OCI-LY1 (cell line): ENCODE measurements around the gene COA8.

Experiments
- H2AFZ ChIP-seq: fragments of 200-600 bp; sonication (generic), shearing (Covaris generic); 2 replicates; pipeline ENCODE4 v1.6.0; 2014; ENCODE audit warnings: antibody characterized with exemption, mild to moderate bottlenecking, low read length
- H3F3A ChIP-seq: fragments of 200-600 bp; sonication (generic), shearing (Covaris generic); 2 replicates; pipeline ENCODE4 v1.6.0; 2014; ENCODE audit warnings: mild to moderate bottlenecking, antibody characterized with exemption, low read length, moderate library complexity; ENCODE audit not compliant: insufficient read depth
- H3K27ac ChIP-seq: fragments of 200-600 bp; sonication (generic); 2 replicates; pipeline ENCODE4 v1.5.1; 2014; ENCODE audit warnings: low read length, mixed run types, mild to moderate bottlenecking, low read depth; ENCODE audit not compliant: poor library complexity, severe bottlenecking
- H3K27me3 ChIP-seq: fragments of 200-600 bp; sonication (generic); 2 replicates; pipeline ENCODE4 v1.6.0; 2014; ENCODE audit warnings: antibody characterized with exemption, mild to moderate bottlenecking, low read length, moderate library complexity; ENCODE audit not compliant: insufficient read depth
- H3K36me3 ChIP-seq: fragments of 200-600 bp; sonication (generic); 2 replicates; pipeline ENCODE4 v1.6.1; 2014; ENCODE audit warnings: mild to moderate bottlenecking, antibody characterized with exemption, low read length, moderate library complexity, mixed read lengths; ENCODE audit not compliant: insufficient read depth
- H3K4me1 ChIP-seq: fragments of 200-600 bp; sonication (generic); 2 replicates; pipeline ENCODE4 v1.5.1; 2014; ENCODE audit warnings: mild to moderate bottlenecking, low read length, moderate library complexity; ENCODE audit not compliant: insufficient read depth, severe bottlenecking
- H3K4me2 ChIP-seq: fragments of 200-600 bp; sonication (generic), shearing (Covaris generic); 2 replicates; pipeline ENCODE4 v1.6.1; 2014; ENCODE audit warnings: low read length
- H3K4me3 ChIP-seq: fragments of 200-600 bp; sonication (generic); 2 replicates; pipeline ENCODE4 v1.5.1; 2014; ENCODE audit warnings: low read length, low read depth, mild to moderate bottlenecking, mixed read lengths; ENCODE audit not compliant: poor library complexity, severe bottlenecking
- H3K79me2 ChIP-seq: fragments of 200-600 bp; shearing (Covaris generic); 2 replicates; pipeline ENCODE4 v1.6.1; 2016; ENCODE audit warnings: mixed run types, low read length, mixed read lengths; ENCODE audit not compliant: insufficient read depth
- H3K9ac ChIP-seq: fragments of 200-600 bp; sonication (generic), shearing (Covaris generic); 2 replicates; pipeline ENCODE4 v1.6.1; 2014; ENCODE audit warnings: mild to moderate bottlenecking, low read length, mixed read lengths
- H3K9me2 ChIP-seq: fragments of 200-600 bp; sonication (generic), shearing (Covaris generic); 2 replicates; pipeline ENCODE4 v1.6.1; 2014; ENCODE audit warnings: low read depth, mild to moderate bottlenecking, low read length, mixed read lengths
- H3K9me3 ChIP-seq: fragments of 200-600 bp; shearing (Covaris generic); 2 replicates; pipeline ENCODE4 v1.6.1; 2014; ENCODE audit warnings: low read length, mixed read lengths
- H4K20me1 ChIP-seq: fragments of 200-600 bp; sonication (generic), shearing (Covaris generic); 2 replicates; pipeline ENCODE4 v1.6.0; 2016; ENCODE audit warnings: mild to moderate bottlenecking, low read length; ENCODE audit not compliant: insufficient read depth
- EZH2 ChIP-seq: fragments of 200-600 bp; sonication (generic), shearing (Covaris generic); IDR thresholded peaks from 2 replicates; pipeline ENCODE4 v1.8.0; 2017; ENCODE audit warnings: borderline replicate concordance, mixed run types, mild to moderate bottlenecking, antibody characterized with exemption, low read length, moderate library complexity, mixed read lengths
- TF ChIP-seq, protein P1 (sequence below): fragments of 200-600 bp; sonication (generic), shearing (Covaris generic); IDR thresholded peaks from 2 replicates; pipeline ENCODE4 v1.5.1; 2017; ENCODE audit warnings: mild to moderate bottlenecking, antibody characterized with exemption, low read length, moderate library complexity, mixed read lengths

Gene COA8

DNA sequence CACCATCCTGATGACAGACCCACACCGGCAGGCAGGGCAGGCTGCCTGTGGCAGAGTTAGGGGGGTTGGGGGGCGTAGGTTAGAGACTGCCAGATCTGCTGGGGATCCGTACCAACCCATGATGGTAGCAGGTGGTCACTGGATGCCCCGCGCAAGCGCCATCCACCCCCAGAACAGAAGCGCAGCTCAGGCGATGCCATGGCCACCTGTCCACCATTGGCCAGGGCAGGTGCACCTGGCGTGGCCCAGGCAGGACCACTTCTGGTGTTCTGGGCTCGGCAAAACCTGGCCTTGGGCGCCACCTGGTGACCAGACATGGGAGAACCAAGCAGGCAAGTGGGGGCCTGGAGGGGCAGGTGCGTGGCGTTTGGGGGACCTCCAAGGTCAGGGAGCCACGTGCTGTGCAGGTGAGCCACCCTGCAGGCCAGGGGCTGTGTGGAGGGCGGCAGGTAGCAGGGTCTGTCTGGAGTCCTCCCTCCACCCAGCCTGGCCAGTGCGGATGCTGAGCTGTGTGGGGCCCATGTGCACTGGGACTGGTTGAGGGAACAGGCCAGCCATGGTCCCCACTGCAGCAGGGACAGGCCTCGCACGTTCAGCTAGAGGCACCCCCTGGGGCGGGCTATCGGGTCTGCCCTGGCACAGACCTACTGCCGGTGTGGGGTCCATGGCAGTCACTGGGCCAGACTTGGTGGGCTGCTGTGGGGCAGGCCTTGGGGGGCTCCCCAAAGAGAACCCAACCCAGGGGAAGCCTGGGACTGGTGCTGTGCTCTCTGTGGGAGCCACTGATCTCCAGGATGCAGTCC lies 15.9 kb upstream of the COA8 start:
- Histone ChIP-seq H3K79me2 (no peaks in the 10 kb centered on the region), H3K4me1 (no peaks in the 10 kb centered on the region), H3K4me2 (no peak overlapping the region), H3K36me3 (no peaks in the 10 kb centered on the region), H3F3A (no peaks in the 10 kb centered on the region), H3K9me3 (no peaks in the 10 kb centered on the region), H3K4me3 (no peak overlapping the region), H3K27ac (no peak overlapping the region), H3K27me3 (no peaks in the 10 kb centered on the region), H3K9ac (no peak overlapping the region), H3K9me2 (no peaks in the 10 kb centered on the region), H2AFZ (no peak overlapping the region), H4K20me1 (no peaks in the 10 kb centered on the region)
- TF ChIP-seq, protein P1, sequence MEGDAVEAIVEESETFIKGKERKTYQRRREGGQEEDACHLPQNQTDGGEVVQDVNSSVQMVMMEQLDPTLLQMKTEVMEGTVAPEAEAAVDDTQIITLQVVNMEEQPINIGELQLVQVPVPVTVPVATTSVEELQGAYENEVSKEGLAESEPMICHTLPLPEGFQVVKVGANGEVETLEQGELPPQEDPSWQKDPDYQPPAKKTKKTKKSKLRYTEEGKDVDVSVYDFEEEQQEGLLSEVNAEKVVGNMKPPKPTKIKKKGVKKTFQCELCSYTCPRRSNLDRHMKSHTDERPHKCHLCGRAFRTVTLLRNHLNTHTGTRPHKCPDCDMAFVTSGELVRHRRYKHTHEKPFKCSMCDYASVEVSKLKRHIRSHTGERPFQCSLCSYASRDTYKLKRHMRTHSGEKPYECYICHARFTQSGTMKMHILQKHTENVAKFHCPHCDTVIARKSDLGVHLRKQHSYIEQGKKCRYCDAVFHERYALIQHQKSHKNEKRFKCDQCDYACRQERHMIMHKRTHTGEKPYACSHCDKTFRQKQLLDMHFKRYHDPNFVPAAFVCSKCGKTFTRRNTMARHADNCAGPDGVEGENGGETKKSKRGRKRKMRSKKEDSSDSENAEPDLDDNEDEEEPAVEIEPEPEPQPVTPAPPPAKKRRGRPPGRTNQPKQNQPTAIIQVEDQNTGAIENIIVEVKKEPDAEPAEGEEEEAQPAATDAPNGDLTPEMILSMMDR = peak; percentile 99
- TF ChIP-seq EZH2 = no peak

DNA sequence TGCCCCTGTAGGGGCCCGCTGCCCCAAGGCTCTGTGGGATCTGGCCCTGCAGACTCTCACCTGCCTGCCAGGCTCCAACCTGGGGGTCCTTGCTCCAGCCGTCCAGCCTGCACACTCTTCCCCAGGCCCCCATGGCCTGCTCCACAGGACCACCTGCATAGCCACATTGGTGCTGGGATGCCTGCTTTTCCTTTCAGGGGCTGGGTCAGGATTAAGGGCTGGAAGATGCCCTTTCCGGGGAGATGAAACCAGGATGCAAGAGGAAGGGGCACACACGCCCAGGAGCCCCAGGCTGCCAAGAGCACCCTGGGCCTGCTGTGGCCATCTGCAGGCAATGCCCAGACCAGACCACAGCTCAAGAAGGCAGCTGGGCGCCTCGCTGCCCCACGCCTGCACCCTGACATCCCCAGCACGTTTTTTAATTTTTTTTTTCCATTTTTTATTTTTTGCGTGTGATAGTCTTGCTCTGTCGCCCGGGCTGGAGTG lies 15.3 kb upstream of the COA8 start:
- H3K27me3 ChIP-seq = no peaks in the 10 kb centered on the region
- no peak overlapping the region for H3K4me2 ChIP-seq
- H3K4me3 ChIP-seq = no peak overlapping the region

DNA sequence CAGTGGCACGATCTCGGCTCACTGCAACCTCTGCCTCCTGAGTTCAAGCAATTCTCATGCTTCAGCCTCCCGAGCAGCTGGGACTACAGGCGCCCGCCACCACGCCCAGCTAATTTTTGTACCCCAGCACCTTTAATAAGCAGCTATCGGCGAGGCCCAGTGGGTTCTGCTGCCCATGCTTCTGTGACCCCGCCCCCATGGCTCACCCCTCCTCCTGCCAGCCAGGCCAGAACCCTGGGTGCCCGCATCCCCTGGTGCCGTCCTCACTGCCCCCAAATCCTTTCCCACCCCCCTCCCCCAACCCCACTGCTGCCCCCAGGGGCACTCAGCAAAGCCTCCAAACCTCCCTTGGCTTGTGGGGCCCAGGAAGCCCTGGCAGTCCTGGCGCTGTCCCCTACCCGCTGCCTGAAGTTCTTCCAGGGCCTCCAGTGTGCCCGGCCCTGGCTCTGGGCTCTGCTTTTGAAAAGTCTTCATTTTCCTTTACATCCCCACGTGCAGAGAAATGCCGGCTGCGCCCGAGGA lies 14.8 kb upstream of the COA8 start:
- Histone ChIP-seq H3K4me3 (no peak overlapping the region), H4K20me1 (no peaks in the 10 kb centered on the region)

More for the DNA sequence above, 15.3 kb upstream of the COA8 start:
- Histone ChIP-seq H2AFZ (no peak overlapping the region), H3K9ac (no peak overlapping the region), H3K9me3 (no peaks in the 10 kb centered on the region), H4K20me1 (no peaks in the 10 kb centered on the region), H3K27ac (no peak overlapping the region), H3K4me1 (no peaks in the 10 kb centered on the region), H3K36me3 (no peaks in the 10 kb centered on the region), H3K79me2 (no peaks in the 10 kb centered on the region), H3F3A (no peaks in the 10 kb centered on the region), H3K9me2 (no peaks in the 10 kb centered on the region)
- TF ChIP-seq, protein P1 = no peak
- no peak for TF ChIP-seq EZH2

More for the DNA sequence above, 14.8 kb upstream of the COA8 start:
- H3K9me3 ChIP-seq = no peaks in the 10 kb centered on the region
- H3K4me1 ChIP-seq = no peaks in the 10 kb centered on the region
- TF ChIP-seq, protein P1 = no peak
- no peak for TF ChIP-seq EZH2
- H2AFZ ChIP-seq = no peak overlapping the region
- no peaks in the 10 kb centered on the region for H3K9me2 ChIP-seq
- H3K27me3 ChIP-seq = no peaks in the 10 kb centered on the region
- H3K27ac ChIP-seq = no peak overlapping the region
- H3K9ac ChIP-seq = no peak overlapping the region
- no peaks in the 10 kb centered on the region for H3K79me2 ChIP-seq
- H3K36me3 ChIP-seq = no peaks in the 10 kb centered on the region
- no peak overlapping the region for H3K4me2 ChIP-seq
- no peaks in the 10 kb centered on the region for H3F3A ChIP-seq
